AG08396 (cell line): Measurements from ENCODE around the gene TNC.
"Not testable (repeated sequence)": the region's sequence is repeated elsewhere in the genome, so short reads cannot be mapped to it uniquely, and the experiment has no call there.

ENCODE experiments used
- DNase-seq: peaks from one replicate; pipeline ENCODE4 v3.0.0; 2012; ENCODE audit warnings: low spot score, mixed read lengths

Gene TNC

DNA sequence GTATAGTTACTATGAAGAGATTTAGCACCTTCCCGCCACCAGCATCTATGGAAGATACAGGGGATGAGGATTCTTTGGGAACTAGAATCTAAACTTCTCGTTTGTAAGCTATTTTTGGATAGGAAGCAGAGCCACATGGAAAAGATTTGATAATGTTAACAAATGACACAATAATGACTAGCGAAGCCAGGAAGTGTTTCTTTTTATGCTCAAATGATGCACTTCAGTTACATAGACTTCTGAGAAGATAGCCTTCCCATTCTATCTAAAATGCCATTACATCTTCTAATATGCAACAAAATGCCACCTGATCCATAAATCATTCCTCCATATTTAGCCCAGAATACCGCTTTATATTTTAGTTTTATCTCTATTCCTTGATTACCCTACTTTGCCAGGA lies 17.0 kb upstream of the TNC start:
- no peak for DNase-seq

DNA sequence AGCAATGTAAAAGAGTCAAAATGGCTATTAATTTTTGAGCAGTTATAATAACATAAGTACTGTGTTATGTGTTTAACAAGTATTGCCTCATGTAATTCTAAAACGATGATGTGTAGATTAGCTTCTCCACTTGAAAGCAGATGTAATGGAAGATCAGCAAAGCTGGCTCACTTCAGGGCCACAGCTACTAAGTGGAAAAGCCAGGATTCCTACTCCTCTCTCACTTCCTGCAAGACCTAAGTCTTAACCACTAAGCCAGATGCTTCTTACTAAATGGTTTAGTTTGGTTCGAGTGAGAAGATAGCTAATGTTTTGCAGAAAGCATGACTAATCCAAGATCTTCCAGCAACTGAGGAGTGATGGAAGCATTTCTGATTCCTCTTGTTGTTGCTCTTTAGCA lies 15.7 kb upstream of the TNC start:
- peak; percentile 42 for DNase-seq

DNA sequence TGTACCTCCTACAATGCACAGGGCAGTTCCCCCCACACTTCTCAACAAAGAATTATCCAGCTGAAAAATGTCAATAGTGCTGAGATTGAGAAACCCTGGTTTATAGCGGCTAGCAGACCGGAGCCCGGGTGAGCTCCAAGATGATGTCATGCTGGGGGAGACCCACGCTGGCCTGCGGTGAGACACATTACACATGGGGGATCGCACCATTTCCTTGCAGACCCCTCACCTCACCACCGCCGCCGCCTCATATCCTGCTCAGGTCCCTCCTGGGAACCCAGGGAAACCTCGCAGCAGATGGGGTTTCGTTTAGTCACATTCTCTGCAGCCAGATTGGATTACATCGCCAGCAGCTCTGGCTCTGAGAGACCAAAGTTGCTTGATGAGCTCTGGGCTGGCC lies 14.7 kb upstream of the TNC start:
- DNase-seq, result peak; percentile 48

DNA sequence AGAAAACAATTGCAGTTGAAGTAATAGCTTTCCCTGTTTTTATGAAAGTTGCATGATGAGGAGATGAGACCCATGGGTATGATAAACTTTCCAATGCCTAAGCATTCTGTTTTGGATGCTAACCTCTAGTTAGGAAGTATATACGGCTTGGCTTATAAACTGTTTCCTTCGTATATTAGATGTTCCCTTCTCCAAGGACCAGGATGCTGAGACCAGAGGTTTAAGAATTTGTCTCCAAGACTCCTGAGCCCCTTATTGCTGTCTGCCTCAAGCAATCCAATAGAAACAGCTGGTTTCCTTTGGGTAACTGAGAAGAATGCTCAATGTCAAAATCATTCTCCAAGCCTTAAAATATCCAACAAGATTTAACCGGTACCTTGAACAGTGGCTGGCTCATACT lies 12.2 kb upstream of the TNC start:
- no peak for DNase-seq

DNA sequence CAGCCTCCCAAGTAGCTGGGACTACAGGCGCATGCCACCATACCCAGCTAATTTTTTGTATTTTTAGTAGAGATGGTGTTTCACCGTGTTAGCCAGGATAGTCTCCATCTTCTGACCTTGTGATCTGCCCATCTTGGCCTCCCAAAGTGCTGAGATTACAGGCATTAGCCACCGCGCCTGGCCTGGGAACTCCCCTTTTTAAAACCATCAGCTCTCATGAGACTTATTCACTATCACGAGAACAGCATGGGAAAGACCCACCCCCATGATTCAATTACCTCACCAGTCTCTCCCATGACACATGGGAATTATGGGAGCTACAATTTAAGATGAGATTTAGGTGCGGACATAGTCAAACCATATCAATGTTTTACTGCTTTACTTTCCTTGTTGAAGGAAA lies 10.8 kb upstream of the TNC start:
- DNase-seq, result not testable (repeated sequence)

DNA sequence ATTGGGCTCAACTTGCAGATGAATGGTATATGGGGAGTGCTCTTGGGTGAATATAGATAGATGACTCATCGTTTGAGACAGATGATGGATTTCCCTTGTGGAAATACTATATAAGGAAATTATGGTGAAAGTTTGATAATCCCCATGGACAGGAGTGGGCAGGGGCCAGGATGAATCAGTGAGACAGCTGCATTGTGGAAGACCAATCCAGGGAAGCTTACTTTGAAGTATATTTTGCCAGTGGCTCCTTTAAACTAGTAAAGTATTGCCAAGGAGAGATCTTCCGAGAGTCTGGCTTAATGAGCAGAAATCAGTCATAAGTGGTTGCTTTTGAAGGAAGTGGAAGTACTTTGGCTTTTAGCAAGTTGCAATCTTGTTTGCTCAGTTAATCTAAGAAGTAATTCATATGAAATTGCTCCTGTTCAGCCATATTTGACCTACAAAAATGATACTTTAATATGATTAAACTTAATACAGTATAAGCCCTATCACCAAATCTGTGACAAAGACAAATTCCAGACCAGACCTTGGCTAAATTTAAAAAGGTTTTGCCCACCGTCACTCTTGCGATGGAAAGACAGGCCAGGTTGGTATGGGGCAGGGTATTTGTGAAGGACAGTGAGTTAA lies 9.3 kb upstream of the TNC start:
- no peak for DNase-seq

DNA sequence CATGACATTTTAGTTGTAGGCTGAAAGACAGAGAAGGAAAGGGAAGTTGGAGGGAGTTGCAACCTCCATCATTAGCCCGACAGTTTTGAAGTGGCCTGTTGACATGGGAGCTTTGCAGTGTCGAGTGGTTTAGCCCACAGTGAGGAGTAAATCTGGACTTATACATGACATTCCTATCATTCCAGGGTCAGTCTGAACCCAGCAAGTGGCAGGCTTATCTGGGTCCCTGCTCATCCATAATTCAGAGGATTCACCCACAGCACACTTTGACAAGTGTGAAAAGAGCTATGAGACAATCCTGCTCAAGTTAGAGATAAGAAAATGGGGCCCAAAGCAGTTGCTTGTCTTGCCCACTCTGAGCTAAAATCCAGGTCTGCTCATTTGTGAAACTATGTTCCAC lies 8.4 kb upstream of the TNC start:
- no peak for DNase-seq

DNA sequence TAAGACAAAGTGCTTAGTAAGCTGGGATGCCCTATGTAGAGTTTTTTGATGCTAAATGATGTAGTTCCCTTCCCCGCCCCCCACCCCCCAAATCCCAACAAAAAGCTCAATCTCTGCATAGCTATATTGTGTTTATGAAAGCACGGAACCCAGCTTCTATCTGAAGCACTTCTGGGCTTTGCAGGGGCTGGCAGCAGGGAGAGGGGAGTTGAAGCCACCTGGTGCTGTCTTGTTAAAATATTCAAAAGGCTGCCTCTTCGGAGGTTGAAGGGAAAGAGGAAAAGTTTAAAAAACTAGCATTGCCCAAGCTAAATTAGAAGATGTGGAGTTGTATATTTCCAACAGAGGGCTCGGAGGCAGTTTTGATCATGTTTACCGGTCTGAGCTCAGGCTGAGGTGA lies 5.0 kb upstream of the TNC start:
- DNase-seq, result no peak

DNA sequence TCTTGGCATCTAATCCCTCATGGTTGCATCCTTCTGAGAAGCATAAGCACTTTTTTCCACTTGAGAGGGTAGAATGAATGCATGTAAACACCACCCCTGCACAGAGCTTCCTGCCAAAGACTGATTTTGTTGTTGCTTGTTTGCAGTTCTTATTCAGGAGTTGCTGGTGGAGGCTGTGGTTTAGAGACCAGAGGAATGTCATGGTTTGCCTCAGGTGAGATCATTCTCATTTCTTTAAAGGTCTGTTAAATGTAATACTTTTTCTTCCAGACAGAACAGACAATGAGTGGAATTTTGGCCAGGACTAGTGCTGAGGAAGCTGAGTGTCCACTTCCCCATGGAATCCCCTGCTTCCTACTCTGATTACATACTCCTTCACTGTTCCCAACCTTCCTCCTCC lies 3.2 kb upstream of the TNC start:
- no peak for DNase-seq

DNA sequence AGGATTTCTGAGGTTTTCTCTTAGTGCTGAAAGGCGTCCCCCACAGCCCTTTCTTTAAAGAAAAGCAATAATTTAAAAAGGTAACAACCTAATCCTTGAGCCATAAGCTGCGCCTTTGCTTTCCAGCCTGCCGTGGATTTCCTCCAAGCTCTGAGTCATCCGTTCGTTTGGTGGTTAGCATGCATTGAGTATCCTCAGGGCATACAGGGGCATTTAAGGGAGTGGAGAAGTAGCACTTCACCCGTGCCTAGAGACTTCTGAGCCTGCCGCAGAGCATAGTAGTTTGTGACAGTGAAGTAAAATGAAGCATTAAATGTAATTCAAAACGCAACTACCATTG lies 892 bp upstream of the TNC start:
- DNase-seq, result peak; percentile 70

DNA sequence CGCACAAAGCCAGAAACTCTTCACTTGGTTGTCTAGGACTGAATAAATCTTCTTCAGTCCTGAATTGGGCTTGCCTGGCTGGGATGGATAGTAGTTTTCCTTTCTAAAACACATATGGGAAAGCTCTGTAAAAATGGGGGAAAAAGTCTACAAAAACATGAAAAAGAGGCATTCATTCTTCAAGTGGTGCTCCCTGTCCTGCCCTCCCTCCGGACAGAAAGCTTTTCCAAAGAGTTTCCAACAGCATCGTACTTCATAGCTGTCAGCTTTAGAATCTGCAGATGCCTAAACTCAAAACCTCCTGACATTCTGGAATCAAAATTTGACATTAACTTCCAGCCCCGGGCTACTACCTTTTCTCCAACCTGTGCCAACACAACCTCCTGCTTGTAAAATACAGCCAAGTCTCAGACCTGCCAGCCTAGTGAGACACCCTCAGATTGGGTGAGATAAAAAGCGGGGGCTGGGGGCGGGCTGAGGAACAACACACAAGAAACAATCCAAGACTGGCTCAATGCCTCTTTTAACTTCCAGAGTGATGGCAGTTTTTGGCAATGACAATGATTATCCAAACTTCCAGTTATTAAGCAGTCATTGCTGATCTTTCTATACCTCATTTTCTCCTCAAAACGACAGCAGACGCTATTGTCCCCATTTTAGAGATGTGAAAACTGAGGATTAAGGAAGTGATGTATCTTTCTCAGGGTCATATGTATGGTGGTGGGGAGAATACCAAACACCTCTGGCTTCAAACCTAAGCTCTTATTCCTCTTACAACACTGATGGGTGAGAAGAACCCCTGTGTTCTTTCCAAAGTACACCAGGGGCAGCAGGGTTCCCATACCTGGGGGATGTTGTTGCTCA lies 1.3 kb downstream of the TNC start:
- DNase-seq, result no peak

DNA sequence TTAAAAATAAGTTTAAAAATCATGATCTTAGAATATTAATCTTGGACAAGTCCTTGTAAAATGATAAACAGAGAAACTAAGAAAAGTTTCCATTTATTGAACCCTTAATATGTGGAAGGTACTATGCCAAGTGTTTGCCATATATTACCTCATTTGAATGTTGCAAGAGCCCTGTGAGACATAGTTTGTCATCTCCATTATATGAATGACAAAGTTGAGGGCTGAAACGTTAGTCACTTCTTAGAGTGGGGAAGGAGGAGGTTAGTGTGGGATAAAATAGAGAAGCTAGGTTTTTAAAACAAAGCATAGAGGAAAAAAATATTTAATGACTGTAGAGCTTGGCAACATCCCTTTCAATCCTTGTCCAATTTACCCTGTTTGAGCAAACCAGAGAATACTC lies 2.0 kb downstream of the TNC start:
- DNase-seq, result peak; percentile 57

DNA sequence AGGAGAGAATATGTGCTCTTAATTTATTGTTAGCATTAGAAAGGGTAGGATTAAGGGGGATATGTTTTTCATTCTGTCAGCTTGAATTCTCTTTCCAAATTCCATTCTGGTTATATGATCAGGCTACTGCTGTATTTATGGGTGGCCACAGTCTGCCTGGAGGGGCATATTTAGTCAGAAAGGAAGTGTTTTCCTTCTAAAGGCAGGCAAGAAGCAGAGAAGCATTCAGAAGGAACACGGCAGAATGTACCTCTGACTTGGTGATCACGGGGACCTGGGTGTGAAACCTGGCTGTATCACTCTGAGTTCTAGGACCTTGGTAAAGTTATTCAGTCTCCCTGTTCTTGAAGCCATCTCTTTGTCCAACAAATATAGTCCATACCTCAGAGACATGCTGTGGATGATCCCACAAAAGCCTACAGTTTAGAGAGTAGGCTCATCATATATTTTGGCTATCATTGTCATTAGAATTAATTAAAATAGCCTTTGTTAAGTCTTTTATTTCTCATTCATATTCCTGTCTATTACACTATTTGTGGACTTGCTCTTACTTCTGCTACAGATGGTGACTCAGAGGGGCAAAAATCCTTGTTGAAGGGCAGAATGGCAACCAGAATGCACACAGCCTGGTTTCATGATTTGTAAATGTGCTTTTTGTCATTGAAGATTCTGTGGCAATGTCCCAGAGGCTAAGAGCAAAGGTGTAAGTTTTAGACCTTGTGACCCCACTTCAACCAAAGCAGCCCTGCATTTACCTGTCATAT lies 2.7 kb downstream of the TNC start:
- no peak for DNase-seq

DNA sequence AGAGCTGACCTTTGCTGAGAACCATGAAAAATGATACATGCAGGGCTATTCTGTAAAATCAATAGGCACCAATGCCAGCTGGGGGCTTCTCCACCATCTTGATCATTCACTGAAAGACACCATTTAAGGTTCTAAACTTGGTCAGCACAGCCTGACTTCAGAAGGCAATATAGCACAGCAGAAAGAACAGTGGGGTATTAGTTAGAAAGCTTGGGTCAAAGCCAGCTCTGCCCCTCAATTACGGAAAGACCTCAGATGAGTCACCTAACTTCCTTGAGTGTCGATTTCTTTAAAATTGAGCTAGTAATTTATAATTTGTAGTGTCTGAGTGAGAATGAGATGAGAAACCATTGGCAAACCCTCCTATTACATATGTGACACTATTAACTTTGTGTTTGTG lies 3.4 kb downstream of the TNC start:
- DNase-seq, result no peak

DNA sequence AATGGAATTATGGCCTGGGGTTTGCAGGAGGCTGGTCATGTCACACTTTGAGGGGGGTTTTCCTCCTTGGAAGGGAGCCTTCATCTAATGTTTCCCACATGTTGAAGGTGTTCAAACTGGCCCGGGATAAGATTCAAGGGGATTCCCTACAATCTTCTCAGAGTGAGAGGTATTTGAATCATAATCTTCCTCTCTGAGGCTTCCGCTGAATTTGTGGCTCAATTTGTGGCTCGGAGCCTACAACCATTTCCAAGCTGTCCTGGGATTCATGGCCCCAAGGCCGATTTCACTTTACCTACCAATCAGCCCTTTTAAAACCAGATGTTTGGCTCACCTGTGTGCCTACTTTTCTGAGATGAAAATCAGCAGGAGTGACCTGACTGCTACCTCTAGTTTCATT lies 3.9 kb downstream of the TNC start:
- no peak for DNase-seq

DNA sequence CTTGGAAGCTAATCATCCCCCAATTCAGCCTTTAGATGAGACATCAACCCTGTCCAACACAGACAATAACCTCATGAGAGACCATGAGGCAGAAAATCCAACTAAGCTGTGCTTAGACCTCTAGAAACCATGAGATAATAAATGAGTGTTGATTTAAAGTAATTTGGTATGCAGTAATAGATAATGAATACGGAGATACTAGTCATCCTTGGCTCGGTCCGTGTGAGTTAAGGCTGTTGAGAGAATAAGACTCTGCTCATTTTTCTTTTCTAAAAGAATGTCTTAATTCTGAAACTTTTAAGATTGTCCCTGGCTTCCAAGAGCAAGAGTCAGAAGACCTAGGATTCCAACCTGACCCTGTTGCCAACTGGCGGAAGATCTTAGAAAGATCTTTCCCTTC lies 6.1 kb downstream of the TNC start:
- no peak for DNase-seq

DNA sequence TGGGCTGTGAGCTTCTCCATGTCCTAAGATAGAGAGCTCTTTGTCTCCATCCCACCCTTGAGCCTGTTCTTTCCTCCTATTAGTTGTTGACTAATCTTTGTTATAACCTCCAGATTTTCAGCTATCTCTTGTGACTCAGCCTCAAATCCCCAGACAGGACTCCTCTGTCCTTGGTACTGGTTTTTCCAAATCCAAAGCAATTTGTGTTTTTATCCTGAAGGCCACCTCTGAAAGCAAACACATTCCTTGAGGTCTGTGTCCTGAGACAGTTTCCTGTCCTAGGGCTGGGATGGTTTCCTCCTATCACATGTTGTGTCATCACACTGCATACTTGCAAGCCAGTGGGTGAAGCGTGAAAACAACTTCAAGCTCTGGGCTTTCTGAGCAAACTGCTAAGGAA lies 8.5 kb downstream of the TNC start:
- peak; percentile 36 for DNase-seq

DNA sequence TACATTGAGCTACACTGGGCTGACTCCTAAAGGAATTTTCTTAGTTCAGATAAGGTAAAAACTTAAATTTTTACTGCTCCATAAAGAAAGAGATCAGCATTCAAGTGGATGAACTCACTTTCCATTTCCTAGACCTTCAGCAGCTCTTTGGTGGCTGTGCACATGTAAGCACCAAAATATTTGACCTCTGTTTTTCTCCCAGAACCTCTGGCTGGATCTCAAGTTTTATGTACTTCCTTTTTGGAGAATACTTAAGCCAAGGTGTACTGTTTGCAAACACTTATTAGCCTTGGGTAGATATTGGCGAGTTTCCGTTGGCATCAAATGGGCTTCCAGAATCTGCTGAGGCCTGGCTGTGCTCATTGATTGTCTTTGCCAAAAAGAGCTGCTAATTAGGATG lies 10.3 kb downstream of the TNC start:
- DNase-seq, result no peak

DNA sequence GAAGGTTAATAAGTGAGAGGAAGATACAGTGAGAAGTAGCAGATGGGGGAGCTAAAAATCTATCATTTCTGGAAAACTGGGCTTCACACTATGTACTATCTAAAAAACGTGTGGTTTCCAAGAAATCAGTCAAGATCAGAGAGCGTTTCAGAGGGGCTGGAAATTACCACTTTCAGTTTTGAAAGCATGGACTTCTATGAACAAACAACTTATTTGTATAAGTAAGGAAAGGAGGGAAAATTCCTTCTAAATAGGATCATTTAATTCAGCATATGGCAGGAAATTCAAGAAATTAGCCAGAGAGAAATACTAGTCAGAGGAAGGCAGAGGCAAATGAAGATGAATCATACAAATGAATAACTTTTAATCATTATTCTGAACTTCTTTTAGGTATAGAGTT lies 11.3 kb downstream of the TNC start:
- no peak for DNase-seq

DNA sequence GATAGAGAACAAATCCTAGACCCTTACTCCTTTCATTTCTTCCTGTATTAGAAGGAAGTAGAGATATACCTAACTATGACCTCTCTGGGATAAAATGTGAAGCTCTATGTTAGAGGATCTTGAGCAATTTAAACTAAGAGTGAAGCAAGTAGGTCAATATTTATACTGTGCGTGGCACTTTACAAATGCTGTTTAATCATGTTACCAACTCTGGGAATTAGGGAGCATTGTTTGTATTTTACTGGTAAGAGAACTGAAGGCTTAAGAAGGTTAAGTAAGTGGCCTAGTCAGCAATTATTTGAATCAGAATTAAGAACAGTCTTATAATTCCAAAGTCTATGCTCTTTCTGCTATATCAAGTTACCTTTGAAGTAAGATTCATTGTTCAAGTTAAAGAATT lies 12.0 kb downstream of the TNC start:
- DNase-seq, result no peak

DNA sequence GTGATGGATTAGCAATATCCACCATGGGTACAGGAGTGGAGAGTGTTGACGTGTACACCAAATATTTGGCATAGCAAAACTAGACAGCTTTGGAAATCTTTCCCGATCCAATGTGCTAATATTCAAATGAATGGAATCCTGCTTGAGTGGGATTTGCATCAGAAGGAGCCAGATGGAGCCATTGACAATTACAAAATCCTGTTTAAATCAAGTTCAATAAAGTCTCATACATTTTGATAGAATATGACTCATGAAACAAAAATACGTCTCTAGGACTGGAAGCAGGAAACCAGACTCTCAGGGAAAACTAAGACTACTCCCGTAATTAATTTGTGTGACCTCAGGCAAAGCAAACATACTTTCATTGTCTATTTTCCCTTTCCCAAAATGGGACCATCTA lies 13.0 kb downstream of the TNC start:
- no peak for DNase-seq

DNA sequence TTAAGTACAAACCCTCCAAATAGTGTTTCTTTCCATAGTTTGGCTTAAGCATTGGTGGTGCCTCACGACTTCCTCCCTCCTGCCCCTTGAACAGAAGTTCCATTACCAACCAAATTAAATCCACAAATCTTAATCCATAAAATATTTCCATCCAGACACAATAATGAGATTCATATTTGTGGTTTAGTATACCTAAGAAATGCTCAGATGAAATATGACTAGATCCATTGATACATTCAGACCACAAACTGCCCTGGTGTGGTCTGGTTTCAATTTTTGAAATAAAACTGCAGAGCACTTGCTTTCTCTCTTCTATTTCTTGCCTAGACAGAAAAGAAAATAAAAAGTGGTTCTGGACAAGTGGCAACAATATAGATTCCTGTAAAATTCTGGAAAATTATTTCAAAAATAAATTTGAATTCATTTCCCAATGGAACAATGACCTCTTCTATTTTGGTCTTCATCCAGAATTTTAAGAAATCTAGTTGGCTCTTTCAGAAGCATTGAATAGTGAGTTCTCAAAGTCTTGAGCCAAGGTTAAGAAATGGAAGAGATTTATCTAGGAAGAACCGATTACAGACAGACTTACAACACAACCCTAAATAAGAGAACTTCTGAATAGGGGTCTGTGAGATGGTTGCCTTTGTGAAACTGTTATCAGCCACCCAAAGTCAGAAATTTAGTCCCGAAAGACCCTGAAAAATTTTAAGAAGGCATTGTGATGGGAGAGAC lies 14.0 kb downstream of the TNC start:
- DNase-seq, result no peak

DNA sequence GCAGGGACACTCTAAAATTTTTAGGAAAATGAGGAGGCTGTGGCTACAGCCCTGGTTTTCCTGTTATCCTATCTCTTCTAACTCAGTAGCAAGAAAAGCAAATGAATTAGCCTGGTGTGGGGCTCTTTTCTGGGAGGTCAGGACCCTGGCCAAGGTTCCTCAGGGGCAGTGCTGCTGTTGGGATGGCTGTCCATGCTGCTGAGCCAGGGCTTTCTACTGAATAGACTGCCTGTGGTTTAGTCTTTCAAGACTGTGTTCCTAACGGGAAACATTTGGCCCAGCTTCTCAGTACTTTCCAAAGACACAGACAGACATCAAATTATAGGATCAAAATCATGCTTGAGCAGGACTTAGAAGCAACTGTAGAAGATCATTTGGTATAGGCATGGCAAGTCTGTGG lies 18.1 kb downstream of the TNC start:
- no peak for DNase-seq
